UCSD-AML1 (cell line): ENCODE data around the gene CDKN1C.

ENCODE experiments used
- DNase-seq: peaks from one replicate; lab custom pipeline; 2025; ENCODE audit not compliant: unreplicated experiment; lab: John Stamatoyannopoulos, UW

CDKN1C gene

DNA sequence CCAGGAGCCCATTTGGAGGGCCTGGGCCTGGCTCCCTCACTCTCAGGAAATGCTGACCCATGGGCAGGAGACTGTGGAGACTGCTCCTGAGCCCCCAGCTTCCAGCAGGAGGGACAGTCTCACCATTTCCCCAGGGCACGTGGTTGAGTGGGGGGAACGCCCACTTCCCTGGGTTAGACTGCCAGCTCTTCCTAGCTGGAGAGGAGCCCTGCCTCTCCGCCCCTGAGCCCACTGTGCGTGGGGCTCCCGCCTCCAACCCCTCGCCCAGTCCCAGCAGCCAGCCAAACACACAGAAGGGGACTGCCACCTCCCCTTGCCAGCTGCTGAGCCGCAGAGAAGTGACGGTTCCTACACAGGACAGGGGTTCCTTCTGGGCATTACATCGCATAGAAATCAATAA, 37.1 kb downstream of the CDKN1C start:
- no peak for DNase-seq

GRCh38 chr11:2847561-2847960, 38.0 kb downstream of the CDKN1C start:
- no peak for DNase-seq

DNA sequence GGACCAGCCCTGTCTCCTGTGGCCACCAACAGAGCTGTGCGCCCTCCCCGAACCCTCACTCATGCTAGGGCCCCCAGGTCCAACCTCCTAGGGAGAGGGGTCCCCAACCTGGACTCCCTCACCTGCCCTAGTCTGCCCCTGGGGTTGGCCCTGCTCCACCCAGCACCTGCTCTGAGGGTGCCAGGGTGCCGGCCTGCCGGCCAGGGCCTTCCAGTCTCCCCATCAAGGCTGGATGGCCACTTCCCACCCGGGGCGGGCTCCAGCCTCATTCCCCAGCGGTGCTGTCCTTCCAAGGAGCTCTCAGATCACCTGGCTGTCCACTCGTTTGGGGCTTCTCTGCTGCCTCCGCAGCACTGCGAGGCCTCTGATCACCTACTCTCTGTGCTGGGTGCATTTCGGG, 39.1 kb downstream of the CDKN1C start:
- no peak for DNase-seq

DNA sequence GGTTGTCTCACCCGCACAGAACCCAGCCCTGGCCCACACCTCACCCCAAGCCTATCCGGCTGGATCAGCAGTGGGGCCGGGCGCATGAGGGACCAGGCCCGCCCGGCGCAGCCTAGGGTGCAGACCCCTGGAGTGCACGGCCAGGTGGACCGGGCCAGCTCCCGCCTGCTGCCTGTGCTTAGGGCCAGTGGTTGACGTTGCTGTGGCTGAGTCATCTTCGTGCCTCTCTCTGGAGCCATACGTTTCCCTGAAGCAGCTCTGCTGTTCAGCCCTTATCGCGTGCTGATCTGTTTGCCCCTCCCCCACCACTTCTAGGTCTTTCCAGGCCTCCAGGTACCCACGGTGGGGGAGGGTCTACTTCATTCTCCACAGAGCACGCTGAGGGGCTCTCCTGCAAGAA, 39.5 kb downstream of the CDKN1C start:
- no peak for DNase-seq

GRCh38 chr11:2844996-2845395, 40.6 kb downstream of the CDKN1C start:
- no peak for DNase-seq

DNA sequence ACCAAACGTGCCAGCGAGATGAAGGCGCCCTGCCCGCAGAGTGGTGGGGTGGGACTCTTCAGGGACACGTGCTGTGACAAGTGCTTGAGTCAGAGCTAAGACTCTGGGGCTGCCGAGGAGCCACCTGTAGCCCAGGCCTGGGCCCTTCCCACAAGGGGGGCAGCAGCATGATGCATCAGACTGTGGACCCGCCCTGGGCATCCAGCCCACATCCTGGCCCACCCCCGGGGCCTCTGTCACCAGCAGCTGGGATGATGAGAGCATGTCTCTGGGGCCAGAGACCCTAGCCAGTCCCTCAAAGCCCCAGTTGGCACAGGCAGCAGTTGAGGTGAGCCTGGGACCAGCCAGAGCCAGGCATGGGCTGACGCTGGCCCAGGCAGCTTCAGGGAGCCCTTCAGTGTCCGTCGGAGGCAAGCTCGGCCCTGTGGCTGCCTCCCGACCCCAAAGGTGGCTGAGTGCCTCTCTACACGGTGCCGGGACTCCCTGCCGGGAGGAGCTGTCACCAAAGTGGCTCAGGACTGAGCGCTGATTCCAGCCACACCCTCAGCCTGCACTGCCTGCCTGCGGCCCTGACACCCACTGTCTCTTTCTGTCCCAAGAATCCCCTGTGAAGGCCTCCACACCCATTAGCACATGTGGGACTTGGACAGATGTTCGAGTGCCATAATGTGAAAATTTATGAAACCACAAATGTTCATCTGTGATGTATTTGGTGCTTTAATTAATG, 41.3 kb downstream of the CDKN1C start:
- DNase-seq: no peak

GRCh38 chr11:2843551-2843950, 42.0 kb downstream of the CDKN1C start:
- DNase-seq: no peak

DNA sequence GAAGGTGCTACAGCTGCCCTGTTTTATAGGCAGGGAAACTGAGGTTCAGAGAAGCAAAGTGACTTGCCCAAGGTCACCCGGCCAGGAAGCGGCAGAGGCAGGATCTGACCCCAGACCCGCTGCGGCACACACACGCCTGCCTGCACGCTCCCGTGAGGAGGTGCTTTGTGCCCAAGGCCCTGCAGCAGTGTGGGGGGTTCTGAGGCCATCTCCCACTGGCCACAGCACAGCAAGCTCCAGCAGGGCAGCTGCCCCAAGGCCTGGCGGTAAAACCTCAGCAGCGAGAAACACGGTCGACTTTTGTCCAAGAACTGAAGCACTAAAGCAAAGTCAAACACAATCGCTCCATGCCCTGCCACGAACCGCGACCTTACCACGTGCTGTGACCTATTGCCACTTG, 42.7 kb downstream of the CDKN1C start:
- DNase-seq: no peak

DNA sequence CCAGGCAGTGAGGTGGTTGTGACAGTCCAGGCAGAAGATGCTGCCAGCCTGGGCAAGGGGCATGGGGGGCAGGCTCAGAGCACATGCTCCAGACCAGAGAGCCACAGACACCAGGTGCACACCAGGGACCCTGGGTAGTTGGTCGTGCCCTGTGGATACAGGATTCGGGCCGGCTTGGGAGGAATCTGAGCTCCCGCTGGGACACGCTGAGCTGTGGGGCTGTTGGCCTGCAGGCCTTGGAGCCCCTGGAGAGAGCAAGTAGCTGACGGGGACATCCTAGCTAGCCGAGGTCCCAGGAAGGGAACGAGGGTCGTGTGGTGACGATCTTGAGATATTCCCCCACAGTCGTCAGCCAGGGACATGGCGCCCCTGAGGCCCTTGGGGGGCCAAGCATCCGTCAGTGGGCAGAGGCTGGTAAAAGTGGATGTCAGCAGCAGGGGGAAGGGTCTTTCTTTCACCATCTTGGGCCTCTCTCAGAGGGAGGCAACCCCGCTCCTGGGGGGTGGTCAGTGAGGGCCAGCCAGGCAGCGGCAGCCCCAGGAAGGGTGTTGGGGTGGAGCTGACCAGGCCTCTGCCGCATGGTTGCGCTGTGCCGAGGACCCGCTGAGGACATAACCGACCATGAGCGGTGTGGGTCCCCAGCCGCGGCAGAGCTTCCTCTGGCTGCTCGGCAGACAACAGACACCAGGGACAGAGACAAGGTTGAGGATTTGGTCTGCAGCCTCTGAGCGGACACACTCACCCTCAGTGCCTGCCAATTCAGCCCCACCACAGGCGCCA, 44.0 kb downstream of the CDKN1C start:
- DNase-seq: no peak

DNA sequence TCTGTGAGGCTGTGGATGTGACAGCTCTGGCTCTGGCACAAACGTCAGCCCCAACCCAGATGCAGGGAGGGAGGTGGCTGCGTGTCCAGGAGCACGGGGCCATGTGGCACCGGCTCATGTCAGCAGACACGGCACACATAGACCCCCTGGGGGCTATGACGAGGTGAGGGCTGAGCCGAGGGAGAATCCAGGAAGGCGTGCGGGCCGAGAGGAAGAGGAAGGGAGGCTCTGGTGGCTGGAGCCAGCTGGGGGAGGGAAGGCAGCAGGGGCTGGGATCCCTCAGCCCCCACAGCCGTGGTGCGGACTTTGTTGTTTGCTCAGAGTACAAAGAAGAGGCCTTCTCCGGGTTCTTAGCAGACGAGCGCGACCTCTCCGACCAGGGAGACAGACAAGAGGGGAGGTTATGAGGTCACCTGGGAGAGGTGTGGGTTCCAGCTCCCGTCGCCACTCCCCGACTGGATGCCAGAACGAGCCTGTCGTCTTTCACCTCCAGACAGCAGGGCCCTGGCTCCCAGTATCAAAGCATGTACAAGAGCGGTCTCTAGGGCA, 46.1 kb downstream of the CDKN1C start:
- no peak for DNase-seq

GRCh38 chr11:2838676-2839294, 46.8 kb downstream of the CDKN1C start:
- no peak for DNase-seq

DNA sequence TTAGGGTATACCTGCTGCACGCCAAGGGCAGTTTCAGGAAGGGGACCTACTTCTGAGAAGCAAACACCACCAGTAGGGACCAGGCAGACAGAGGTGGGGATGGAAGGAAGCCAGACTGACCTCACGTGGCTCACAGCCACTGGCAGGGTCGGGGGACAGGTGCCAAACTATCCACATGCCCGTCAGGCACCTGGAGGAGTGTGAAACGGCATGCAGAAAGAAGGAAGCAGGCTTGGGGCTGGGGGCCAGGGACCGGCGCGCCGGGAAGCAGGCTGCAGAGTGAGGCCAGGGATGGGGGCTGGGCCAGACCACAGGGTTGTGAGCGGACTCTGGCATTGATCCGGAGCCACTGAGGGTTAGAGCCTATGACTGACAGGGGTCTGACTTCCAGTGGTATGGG, 47.5 kb downstream of the CDKN1C start:
- DNase-seq: no peak

DNA sequence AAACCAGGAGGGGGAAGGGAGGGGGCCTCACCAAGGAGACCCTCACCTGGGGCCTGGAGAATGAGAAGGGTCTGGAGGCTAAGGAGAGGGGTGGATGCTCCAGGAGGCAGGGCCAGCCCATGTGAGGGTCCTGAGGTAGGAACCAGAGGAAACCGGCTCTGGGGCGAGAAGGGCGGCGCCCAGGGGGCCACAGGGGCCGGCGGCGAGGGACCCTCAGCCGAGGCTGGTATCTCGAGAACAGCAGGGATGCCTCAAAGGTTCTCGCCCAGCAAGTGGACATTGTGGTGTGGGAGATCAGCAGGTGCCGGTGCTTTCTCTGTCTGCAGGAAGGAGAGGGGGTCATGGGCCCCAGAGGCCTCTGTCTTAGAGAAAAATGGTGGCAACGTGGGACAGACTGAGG, 47.9 kb downstream of the CDKN1C start:
- DNase-seq: no peak

- DNase-seq: no peak
Observed at GRCh38 chr11:2837096-2837601, 48.4 kb downstream of the CDKN1C start.

DNA sequence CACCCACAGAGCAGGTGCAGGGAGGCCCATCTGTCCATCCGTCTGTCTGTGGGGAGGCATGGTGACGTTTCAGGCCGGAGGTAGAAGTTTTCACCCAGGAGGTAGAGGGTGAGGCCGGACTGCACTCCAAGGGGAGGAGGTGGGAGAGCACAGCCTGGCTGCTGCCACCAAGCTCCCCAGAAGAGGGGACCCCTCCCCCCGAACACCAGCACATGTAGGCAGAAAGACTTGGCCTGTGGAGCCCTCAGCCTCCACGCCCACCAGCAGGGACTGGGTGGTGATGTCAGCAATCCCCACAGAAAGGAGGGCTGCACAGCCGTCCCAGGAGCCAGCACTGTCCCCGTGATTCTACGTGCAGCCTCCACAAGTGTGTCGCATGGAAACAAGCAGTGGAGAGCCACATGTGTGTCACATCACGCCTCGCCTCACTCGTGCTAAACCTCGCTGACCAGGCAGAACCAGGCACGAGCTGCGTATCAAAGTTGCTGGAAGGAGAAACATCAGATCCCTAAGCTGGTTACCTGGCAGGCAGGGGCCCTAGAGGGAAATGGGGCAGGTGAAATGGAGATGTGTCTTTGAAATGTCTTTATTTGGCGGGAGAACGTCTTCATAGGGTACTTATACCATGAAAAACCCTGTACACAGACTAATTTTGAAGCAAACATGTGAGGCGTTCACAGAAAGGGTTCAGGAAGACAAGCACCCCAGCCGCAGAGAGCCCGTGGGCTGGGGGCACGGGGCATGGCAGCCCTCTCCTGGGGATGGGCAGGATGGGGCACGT, 49.1 kb downstream of the CDKN1C start:
- no peak for DNase-seq

DNA sequence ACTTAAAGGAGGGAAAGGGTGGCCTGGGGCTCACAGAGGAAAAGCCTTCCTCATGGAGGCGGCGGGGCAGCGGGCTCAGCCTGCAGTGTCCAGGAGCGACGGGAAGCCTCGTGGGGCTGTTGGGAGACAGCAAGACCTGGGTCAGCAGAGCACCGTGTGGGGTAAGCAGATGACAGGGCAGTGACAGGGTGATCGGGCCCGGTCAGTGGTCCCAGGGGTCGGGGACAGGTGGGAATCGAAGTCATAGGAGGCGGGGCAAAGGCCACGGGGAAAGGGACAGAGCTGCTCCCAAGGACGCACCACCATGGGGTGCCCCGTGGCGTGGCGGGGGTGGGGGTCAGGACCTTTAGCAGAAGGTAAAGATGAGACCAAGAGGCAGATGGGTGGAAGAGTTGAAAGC, 49.8 kb downstream of the CDKN1C start:
- DNase-seq: no peak

DNA sequence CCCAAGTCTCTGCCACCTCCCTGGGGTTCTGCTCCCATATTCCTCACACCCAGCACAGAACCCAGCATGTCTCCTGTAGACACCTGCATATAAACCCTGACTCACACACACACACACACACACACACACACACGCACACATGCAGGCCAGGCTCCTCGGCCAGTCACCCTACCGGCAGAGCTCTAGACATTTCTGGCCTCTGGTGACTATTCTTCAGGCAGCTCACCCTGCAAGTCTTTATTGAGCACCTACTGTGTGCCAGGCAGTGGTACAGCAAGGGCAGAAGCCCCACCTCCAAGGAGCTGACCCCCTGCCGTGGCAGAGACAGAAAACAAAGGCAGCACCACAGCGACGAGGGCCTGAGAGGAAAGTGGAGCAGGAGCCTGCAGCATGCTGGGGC, 50.3 kb downstream of the CDKN1C start:
- DNase-seq: no peak

DNA sequence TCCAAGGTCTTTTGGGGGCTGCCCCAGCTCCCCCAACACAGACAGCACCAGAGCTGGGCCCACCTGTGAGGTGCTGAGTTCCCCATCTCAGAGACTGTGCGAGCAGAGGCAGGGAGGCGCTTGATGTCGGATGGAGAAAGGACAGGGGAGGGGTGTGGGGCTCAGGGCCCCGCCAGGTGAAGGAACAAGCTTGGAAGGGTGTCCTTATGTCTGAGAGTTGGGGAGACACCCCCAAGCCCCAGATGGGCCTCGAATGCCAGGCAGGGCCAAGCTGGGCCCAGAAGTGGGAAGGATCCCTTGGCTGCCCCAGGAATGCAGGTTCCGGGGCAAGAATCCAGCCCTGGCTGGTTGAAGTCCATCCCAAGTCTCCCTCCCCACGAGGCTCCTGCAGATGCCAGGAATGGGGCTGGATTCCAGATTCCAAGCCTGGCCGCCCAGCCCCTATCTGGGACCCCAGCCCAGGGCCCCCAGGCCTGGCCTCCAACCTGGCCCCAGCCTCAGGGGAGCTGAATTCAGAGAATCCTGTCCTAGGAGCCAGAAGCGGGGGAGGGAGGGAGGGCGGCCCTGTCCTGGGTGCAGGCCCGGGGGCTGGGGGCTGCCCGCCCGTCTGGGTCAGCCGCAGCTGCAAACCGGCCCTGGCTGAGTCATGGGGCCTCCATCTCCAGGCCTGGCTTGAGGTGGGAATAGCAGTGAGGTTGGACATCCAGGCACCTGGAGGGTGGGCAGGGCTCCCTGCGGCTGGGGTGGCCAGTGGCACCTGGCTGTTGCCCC, 50.9 kb downstream of the CDKN1C start:
- DNase-seq: no peak

DNA sequence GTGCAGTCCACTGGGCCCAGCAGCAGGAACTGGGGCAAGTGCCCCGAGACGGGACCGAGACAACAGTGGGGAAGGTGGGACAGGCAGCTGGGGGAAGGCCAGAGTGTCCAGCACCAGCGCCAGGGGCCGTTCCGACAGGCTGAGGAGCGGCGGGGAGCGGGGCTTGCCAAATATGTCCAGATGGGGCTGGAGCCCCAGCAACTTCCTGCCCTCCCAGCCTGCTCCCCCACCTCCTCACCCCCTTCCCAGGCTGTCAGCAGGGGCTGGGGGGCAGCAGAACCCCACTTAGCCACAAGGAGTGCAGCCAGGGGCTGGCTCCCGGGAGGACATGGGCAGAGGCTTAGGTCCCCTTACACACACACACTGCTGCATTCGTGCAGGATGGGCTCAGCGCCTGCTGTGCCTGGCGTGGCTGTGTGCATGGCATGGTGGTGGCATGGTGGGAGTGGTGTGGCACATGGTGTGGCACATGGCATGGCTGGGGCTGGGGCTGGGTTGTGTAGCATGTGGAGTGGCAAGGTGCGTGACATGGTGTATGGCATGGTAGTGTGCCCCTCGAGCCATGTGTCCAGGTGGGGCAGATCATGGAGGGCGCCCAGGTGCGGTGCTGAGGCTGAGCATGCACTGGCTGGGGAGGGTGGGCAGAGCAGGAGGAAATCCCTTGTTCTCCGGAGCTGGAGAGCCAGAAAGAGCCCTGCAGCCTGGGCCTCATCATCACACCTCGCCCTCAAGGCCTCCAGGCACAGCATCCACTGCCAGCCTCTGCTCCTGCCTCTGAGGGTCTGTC, 51.7 kb downstream of the CDKN1C start:
- no peak for DNase-seq
